Suprapubic skin (tissue), 4 donors: ENCODE results near the gene TTLL5. TPM values are rescaled to one million over a fixed set of nuclear protein-coding genes. Genes with fewer than 3 reads are reported as not detected.

ENCODE experiments used
- DNase-seq, 2 donors: peaks; one replicate each; pipeline ENCODE4 v3.0.0-alpha.2; 2019; ENCODE audit warnings: low spot score in 2 of 2
- H3K27ac ChIP-seq: fragments of 200-600 bp; sonication (generic); one replicate; pipeline ENCODE4 v1.5.1; 2019
- H3K27me3 ChIP-seq: fragments of 200-600 bp; sonication (generic); one replicate; pipeline ENCODE4 v1.5.1; 2019
- H3K36me3 ChIP-seq: fragments of 200-600 bp; sonication (generic); one replicate; pipeline ENCODE4 v1.5.1; 2019
- H3K4me1 ChIP-seq: fragments of 200-600 bp; sonication (generic); one replicate; pipeline ENCODE4 v1.5.1; 2019
- H3K4me3 ChIP-seq: fragments of 200-600 bp; sonication (generic); one replicate; pipeline ENCODE4 v1.5.1; 2019; ENCODE audit warnings: mild to moderate bottlenecking
- H3K9me3 ChIP-seq: fragments of 200-600 bp; sonication (generic); one replicate; pipeline ENCODE4 v1.5.1; 2019
- CTCF ChIP-seq, 2 donors: fragments of 200-600 bp in 1 of 2; fragments of 450-650 bp in 1 of 2; sonication (generic) in 1 of 2; IDR thresholded peaks; one replicate each; pipeline ENCODE4 v1.5.1; 2016 to 2019; ENCODE audit warnings: antibody characterized with exemption in 2 of 2, mild to moderate bottlenecking in 1 of 2, moderate library complexity in 1 of 2
- EP300 ChIP-seq: sonication (generic); formaldehyde crosslinking; IDR thresholded peaks from one replicate; pipeline ENCODE4 v1.6.1; 2017; ENCODE audit warnings: antibody characterized with exemption
- POLR2A ChIP-seq, 2 donors: fragments of 450-650 bp; IDR thresholded peaks; one replicate each; pipeline ENCODE4 v1.6.1; 2017; ENCODE audit warnings: antibody characterized with exemption in 2 of 2, mild to moderate bottlenecking in 2 of 2, moderate library complexity in 2 of 2
- POLR2AphosphoS5 ChIP-seq, 3 donors: sonication (generic); formaldehyde crosslinking; IDR thresholded peaks; one replicate each; pipeline ENCODE4 v1.6.1; 2017; ENCODE audit warnings: antibody characterized with exemption in 3 of 3
- WGBS: methylation state at CpG from one replicate; pipeline ENCODE4 v1.1.5; 2018; 5-methylcytosine and 5-hydroxymethylcytosine counted together
- total RNA-seq, 4 donors: library from RNA; depleted of rRNA; stranded (reverse); fragments of >200 nt; gene quantifications; one replicate each; pipeline ENCODE4 v1.1.0, GENCODE V29; 2016

TTLL5 gene
- total RNA-seq, 4 donors from 2014 or later: 24.4 to 56.4 (median 34.8) TPM

GRCh38 chr14:75993567-75994041 is 332.6 kb downstream of the TTLL5 start:
- no peak overlapping the region for H3K27ac ChIP-seq
- H3K4me3 ChIP-seq: no peak overlapping the region
- H3K36me3 ChIP-seq: peaks cover 60% of the 10 kb centered on the region
- peaks cover 12% of the 10 kb centered on the region for H3K4me1 ChIP-seq
- 81% methylated on average over 1 of the region's 1 CpG for WGBS
- H3K27me3 ChIP-seq: no peaks in the 10 kb centered on the region
- H3K9me3 ChIP-seq: no peaks in the 10 kb centered on the region
- no peak for DNase-seq
- TF ChIP-seq POLR2AphosphoS5 (IDR thresholded peaks at IDR 0.05) (no peak), EP300 (no peak), POLR2A (IDR thresholded peaks at IDR 0.05) (no peak), CTCF (IDR thresholded peaks at IDR 0.05) (no peak)

DNA sequence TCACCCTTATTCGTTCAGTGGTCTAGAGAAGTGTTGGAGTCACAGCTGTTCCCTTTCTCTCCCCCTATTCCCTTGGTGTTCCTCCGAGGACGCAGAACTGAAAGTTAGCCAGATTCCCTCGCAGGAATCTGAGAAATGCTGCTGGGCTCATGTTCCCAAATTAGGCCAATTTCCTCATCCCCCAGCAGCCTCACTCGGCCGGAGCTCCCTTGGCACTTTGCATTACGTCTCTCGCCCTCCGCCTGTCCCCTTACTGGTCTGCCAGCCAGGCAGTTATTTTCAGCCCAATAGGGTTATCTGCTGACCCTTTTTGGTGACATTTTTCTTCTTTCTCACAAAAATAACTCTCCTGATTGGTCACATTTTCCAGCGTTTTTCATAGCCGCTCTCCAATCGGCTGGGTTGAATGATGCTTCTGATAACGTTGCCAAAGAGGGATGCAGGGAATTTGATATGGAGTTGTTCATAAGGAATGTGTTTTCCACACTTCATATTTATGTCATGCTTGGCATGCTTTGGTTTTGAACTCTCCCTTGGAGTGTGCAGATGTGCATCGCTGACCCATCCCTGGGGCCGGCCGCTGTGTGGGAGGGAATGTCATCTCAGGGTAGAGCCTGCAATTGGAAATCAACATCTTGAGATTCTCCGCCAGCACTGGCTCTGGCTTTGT is 334.5 kb downstream of the TTLL5 start:
- 62% methylated on average over 17 of the region's 17 CpGs for WGBS
- Histone ChIP-seq H3K4me1 (peaks cover 5% of the 10 kb centered on the region), H3K36me3 (peaks cover 61% of the 10 kb centered on the region), H3K9me3 (no peaks in the 10 kb centered on the region), H3K27ac (peak overlapping the region; percentile 52), H3K27me3 (no peaks in the 10 kb centered on the region), H3K4me3 (no peak overlapping the region)
- DNase-seq: peak; percentile 74 to 84
- no peak for TF ChIP-seq CTCF (IDR thresholded peaks at IDR 0.05)
- TF ChIP-seq POLR2A (IDR thresholded peaks at IDR 0.05): no peak
- TF ChIP-seq EP300: no peak
- no peak for TF ChIP-seq POLR2AphosphoS5 (IDR thresholded peaks at IDR 0.05)

GRCh38 chr14:75996488-75996887 is 335.4 kb downstream of the TTLL5 start:
- DNase-seq: no peak
- TF ChIP-seq EP300 (no peak), POLR2A (IDR thresholded peaks at IDR 0.05) (no peak), POLR2AphosphoS5 (IDR thresholded peaks at IDR 0.05) (no peak), CTCF (IDR thresholded peaks at IDR 0.05) (no peak)
- H3K36me3 ChIP-seq: peaks cover 67% of the 10 kb centered on the region
- H3K9me3 ChIP-seq: no peaks in the 10 kb centered on the region
- H3K4me1 ChIP-seq: peaks cover 5% of the 10 kb centered on the region
- WGBS: 94% methylated on average over 1 of the region's 1 CpG
- H3K27me3 ChIP-seq: no peaks in the 10 kb centered on the region
- no peak overlapping the region for H3K27ac ChIP-seq
- H3K4me3 ChIP-seq: no peak overlapping the region

DNA sequence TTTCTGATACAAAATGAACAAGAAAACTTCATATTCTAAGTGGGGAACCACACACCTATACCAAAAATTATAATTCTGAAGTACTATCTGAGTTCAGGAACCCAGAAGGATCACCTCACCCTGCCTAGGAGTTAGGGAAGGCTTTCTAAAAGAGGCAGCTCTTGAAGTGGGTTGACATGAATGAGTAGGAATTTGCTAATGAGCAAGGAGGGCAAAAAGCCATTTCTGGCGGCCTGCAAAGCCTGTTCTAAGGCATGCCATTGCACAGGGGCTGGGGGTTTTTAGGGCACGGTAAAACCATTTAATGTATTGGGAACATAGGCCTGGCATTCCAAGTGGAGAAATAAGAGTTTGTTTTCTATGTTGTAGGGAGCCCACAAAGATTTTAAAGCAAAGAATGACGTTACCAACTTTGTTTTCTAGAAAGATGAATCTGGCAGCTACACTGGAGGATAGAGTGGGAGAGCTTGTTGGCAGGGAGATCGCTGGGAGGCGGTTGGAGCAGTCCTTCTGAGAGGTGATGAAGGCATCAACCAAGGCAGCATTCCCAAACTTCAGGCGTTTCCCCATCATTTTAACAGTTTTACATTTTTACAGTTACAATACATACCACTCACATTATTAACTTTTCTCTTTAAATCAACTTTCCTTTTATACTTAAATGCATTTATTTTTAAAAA is 338.6 kb downstream of the TTLL5 start:
- DNase-seq: no peak
- peaks cover 5% of the 10 kb centered on the region for H3K4me1 ChIP-seq
- no peak overlapping the region for H3K4me3 ChIP-seq
- no peak overlapping the region for H3K27ac ChIP-seq
- H3K36me3 ChIP-seq: peaks cover 62% of the 10 kb centered on the region
- no peaks in the 10 kb centered on the region for H3K27me3 ChIP-seq
- H3K9me3 ChIP-seq: no peaks in the 10 kb centered on the region
- 79% methylated on average over 6 of the region's 6 CpGs for WGBS
- no peak for TF ChIP-seq POLR2A (IDR thresholded peaks at IDR 0.05)
- TF ChIP-seq POLR2AphosphoS5 (IDR thresholded peaks at IDR 0.05): no peak
- no peak for TF ChIP-seq EP300
- TF ChIP-seq CTCF (IDR thresholded peaks at IDR 0.05): no peak

- Histone ChIP-seq H3K36me3 (peaks cover 55% of the 10 kb centered on the region), H3K4me3 (no peak overlapping the region)
These were observed 341.3 kb downstream of the TTLL5 start for GRCh38 chr14:76002383-76002782.

More at GRCh38 chr14:76002383-76002782, 341.3 kb downstream of the TTLL5 start:
- no peak for DNase-seq
- H3K4me1 ChIP-seq: no peaks in the 10 kb centered on the region
- no peaks in the 10 kb centered on the region for H3K9me3 ChIP-seq
- WGBS: 92% methylated on average over 1 of the region's 1 CpG
- H3K27me3 ChIP-seq: no peaks in the 10 kb centered on the region
- H3K27ac ChIP-seq: no peak overlapping the region
- TF ChIP-seq EP300 (no peak), POLR2A (IDR thresholded peaks at IDR 0.05) (no peak), POLR2AphosphoS5 (IDR thresholded peaks at IDR 0.05) (no peak)

Other genes starting within 250 kb of the TTLL5 start
- gene JDP2, start 233.2 kb upstream of the TTLL5 start, total RNA-seq: 10 to 100 TPM; 36.0 to 72.7 (median 50.4) TPM
- gene BATF, start 138.8 kb upstream of the TTLL5 start, total RNA-seq: 1 to 10 TPM in 3 of 4 donors, not detected in 1; 1.1 to 4.2 (median 1.1) TPM
- 10 to 100 TPM in 3 of 4 donors, 1 to 10 TPM in 1; 9.0 to 23.4 (median 17.4) TPM for gene FLVCR2, start 82.6 kb upstream of the TTLL5 start, total RNA-seq
- gene ERG28, start 370 bp upstream of the TTLL5 start, total RNA-seq: 10 to 100 TPM; 10.2 to 18.3 (median 15.3) TPM